GM12865 (cell line): ENCODE data around the gene PEAK1.
"Not testable (repeated sequence)": the region's sequence is repeated elsewhere in the genome, so short reads cannot be mapped to it uniquely, and the experiment has no call there.

Experiments
- DNase-seq: peaks from one replicate; pipeline ENCODE4 v3.0.0; 2010; ENCODE audit warnings: low read depth
- H3K4me3 ChIP-seq: 2 replicates; pipeline ENCODE4 v1.5.1; 2011; ENCODE audit warnings: mild to moderate bottlenecking, low read depth, low read length, control low read depth
- CTCF ChIP-seq: IDR thresholded peaks from 2 replicates; pipeline ENCODE4 v1.5.1; 2011; ENCODE audit warnings: low read length, control low read depth, low read depth, inconsistent platforms; ENCODE audit not compliant: insufficient read depth; ENCODE audit errors: missing control alignments

Gene PEAK1

GRCh38 chr15:77276943-77277342 lies 143.0 kb downstream of the PEAK1 start:
- no peak for TF ChIP-seq CTCF
- no peak overlapping the region for H3K4me3 ChIP-seq

DNA sequence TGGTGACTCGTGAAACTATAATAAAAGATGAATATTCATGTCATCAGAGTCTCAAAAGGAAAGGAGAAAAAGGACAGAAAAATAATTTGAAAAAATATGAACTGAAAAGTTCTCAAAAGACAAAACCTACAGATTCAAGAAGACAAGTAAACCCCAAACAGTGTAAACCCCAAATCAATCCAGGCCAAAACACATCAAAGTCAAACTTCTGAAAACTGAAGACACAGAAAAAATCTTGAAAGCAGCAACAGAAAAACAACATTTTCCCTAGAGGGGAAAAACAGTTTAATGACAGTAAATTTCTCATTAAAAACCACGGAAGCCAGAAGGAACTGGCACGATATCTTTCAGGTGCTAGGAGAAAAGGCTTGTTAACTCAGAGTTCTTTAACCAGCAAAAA lies 143.8 kb downstream of the PEAK1 start:
- no peak for DNase-seq
- H3K4me3 ChIP-seq, result no peak overlapping the region
- TF ChIP-seq CTCF, result no peak

More at GRCh38 chr15:77276943-77277342, 143.0 kb downstream of the PEAK1 start:
- no peak for DNase-seq

DNA sequence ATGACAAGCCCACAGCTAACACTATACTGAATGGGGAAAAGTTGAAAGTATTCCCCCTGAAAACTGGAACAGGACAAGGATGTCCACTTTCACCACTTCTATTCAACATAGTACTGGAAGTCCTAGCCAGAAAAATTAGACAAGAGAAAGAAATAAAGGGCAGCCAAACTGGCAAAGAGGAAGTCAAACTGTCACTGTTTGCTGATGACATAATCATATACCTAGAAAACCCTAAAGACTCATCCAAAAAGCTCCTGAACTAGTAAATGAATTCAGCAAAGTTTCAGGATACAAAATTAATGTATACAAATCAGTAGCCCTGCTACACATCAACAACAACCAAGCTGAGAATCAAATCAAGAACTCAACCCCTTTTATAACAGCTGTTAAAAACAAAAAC lies 146.8 kb downstream of the PEAK1 start:
- DNase-seq, H3K4me3 ChIP-seq: not testable (repeated sequence)

- DNase-seq, result no peak
- no peak overlapping the region for H3K4me3 ChIP-seq
- no peak for TF ChIP-seq CTCF
Observed at GRCh38 chr15:77266708-77267386, 153.1 kb downstream of the PEAK1 start.

DNA sequence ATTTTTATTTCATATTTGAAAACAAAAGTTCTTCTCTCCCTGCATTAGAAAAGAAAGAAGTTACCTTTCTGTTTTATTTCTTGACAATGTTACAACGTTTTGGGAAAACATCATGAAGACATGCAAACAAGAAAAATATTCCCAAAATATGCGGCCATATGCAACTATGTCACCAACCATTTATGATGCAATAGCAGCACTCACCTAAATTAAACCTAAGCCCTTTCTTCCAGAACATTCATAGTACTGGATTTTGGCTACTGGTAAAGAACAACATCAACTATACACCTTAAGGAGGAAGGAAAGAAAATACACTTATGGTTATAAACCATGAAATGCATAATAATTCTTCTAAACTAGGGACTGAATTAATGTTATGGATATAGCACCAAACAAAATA lies 164.5 kb downstream of the PEAK1 start:
- H3K4me3 ChIP-seq, result no peak overlapping the region
- no peak for DNase-seq
- no peak for TF ChIP-seq CTCF

DNA sequence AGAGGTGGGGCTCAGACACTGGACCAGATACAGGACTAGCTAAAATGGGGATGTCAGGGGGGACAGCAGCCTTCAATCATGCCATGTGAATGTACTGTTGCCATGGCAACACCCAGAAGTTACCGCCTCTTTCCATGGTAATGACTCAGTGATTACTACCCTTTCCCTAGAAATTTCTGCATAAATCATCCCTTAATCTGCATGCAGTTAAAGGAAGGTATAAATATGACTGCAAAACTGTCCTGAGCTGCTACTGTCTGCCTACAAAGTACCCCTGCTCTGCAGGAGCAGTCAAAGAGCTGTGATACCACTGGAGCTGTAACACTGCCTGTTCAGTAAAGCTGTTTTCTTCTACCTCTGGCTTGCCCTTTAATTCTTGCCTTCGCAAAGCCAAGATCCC lies 168.2 kb downstream of the PEAK1 start:
- no peak overlapping the region for H3K4me3 ChIP-seq
- no peak for TF ChIP-seq CTCF
- DNase-seq, result no peak

DNA sequence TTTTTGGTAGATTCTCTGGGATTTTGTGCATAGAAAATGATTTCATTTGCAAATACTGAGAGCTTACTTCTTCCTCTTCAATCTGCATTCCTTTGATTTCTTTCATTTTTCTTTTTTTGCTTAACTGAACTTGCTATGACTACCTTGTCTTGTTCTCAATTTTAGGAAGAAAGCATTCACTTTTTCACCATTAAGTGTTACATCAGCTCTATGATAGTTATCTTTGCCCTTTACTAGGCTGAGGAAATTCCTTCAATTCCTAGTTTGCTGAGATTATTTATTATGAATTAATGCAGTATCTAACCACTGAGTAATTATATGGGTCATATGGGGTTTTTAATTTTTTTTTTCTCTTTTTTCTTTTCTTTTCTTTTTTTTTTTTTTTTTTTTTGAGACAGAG lies 172.8 kb downstream of the PEAK1 start:
- no peak for TF ChIP-seq CTCF
- no peak for DNase-seq
- no peak overlapping the region for H3K4me3 ChIP-seq
